GM12864 (cell line): Measurements from ENCODE around the gene HOTAIR.

Experiments used
- DNase-seq: peaks from one replicate; pipeline ENCODE4 v3.0.0-alpha.2; 2011; ENCODE audit warnings: low read depth
- H3K4me3 ChIP-seq: 2 replicates; pipeline ENCODE4 v1.5.1; 2011; ENCODE audit warnings: mild to moderate bottlenecking, low read depth, low read length, control low read depth
- CTCF ChIP-seq: IDR thresholded peaks from 2 replicates; pipeline ENCODE4 v1.5.1; 2011; ENCODE audit warnings: low read depth, mild to moderate bottlenecking, moderate library complexity, low read length, control low read depth, inconsistent platforms; ENCODE audit errors: missing control alignments

The HOTAIR gene

DNA sequence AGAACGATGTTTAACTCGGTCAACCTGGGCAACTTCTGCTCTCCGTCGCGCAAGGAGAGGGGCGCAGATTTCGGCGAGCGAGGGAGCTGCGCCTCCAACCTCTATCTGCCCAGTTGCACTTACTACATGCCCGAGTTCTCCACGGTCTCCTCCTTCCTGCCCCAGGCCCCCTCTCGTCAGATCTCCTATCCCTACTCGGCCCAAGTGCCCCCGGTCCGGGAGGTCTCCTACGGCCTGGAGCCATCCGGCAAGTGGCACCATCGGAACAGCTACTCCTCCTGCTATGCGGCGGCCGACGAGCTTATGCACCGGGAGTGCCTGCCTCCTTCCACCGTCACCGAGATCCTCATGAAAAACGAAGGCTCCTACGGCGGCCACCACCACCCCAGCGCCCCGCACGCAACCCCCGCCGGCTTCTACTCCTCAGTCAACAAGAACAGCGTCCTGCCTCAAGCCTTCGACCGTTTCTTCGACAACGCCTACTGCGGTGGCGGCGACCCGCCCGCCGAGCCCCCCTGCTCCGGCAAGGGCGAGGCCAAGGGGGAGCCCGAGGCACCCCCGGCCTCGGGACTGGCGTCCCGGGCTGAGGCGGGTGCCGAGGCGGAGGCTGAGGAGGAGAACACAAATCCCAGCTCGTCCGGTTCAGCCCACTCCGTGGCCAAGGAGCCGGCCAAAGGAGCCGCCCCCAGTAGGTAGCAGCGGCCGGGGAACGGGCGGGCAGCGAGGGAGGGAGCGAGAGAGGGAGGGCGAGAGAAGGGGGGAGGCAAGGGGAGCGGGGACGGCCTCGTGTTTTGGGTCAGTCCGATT, 1.3 kb downstream of the HOTAIR start:
- DNase-seq: no peak
- H3K4me3 ChIP-seq: no peak overlapping the region
- no peak for TF ChIP-seq CTCF

DNA sequence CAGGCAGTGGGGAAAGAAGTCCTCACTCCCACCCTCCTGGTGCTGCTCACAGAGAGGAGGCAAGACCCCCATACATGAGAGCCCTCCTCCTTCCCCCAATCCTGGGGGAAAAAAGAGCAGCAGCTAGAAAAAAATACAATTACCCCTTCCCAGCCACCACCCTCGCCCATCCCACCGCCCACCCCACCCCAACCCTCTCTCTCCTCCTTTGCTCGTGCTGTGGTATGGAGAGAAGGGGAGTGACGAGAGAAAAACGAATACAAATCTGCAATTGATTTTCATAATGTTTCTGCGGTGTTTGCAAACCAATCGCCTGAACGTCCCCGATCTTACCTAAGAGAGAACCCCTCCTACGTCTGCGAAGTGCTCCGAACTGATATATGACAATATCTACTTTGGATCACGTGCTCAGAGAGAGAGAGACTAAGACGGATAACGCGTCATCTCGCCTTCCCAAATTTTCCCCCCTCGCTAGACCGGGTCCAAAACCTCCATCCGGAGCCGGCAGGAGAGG, 2.0 kb downstream of the HOTAIR start, which contains the start of gene HOXC11:
HOXC11 (plus strand) TSS at position 405 of the 514 bp plus-strand sequence. CDS start 116 bp downstream, outside the sequence.
- no peak for TF ChIP-seq CTCF
- DNase-seq: no peak
- no peak within 1 kb of the TSS for H3K4me3 ChIP-seq

- no peak for TF ChIP-seq CTCF
- H3K4me3 ChIP-seq: no peak overlapping the region
- no peak for DNase-seq
Measured at GRCh38 chr12:53972152-53972702, 2.5 kb downstream of the HOTAIR start.

GRCh38 chr12:53971686-53972085, 3.1 kb downstream of the HOTAIR start:
- DNase-seq: no peak
- no peak for TF ChIP-seq CTCF
- no peak overlapping the region for H3K4me3 ChIP-seq

DNA sequence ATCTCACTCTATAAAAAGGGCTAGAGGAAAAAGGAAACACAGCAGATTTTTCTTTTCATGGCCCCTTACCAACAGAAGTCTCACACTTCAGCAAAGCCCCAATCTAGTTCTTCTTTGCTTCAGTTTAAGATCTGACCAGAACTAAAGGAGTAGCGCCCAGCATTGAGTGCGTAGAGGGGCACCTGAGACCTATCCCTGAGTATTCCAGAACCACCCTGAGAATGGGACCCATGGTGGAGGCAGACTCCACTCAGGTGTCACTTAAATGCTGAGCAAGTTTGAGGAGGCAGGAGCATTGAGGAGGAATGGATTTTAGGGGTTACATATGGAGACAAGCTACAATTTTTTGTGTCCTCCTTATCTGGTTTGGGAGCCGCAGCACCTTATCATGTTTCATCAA, 3.6 kb downstream of the HOTAIR start:
- H3K4me3 ChIP-seq: no peak overlapping the region
- no peak for DNase-seq
- no peak for TF ChIP-seq CTCF

DNA sequence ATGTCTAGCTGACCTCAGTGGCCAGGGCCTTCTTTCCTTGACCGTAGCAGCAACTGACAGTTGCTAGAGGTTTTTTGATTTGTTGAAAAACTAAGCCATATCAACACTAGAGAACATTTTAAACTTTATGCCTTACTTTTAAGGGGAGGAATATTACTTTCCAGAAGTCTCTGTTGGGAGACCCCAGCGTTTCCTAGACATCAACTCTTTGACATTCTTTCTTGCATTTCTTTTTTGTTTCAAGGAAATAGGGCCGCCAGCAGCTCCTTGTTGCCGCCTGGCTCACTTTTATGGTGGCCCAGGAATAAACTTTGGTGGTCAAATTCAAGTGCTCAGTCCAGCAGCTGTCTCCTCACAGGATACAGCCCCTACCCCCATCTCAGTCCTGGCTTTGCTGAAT, 4.3 kb downstream of the HOTAIR start:
- no peak for TF ChIP-seq CTCF
- no peak overlapping the region for H3K4me3 ChIP-seq
- DNase-seq: no peak
